Astrocyte of the spinal cord (primary cell): ENCODE results near the gene LENG9.

Source experiments
- DNase-seq: peaks from one replicate; pipeline ENCODE4 v3.0.0; 2011; ENCODE audit warnings: low read depth, low spot score
- H3K4me3 ChIP-seq: 2 replicates; pipeline ENCODE4 v1.5.1; 2011; ENCODE audit warnings: low read depth, mild to moderate bottlenecking, low read length, moderate library complexity
- in situ Hi-C: cut with HindIII; loops from 2 replicates; pipeline ENCODE4 v1.10.0; 2017; ENCODE audit warnings: low sequenced_read_pairs
- TF ChIP-seq, protein P1 (sequence below): IDR thresholded peaks from 2 replicates; pipeline ENCODE4 v1.5.1; 2012; ENCODE audit warnings: low read depth, mild to moderate bottlenecking, low read length, inconsistent platforms

The LENG9 gene

DNA sequence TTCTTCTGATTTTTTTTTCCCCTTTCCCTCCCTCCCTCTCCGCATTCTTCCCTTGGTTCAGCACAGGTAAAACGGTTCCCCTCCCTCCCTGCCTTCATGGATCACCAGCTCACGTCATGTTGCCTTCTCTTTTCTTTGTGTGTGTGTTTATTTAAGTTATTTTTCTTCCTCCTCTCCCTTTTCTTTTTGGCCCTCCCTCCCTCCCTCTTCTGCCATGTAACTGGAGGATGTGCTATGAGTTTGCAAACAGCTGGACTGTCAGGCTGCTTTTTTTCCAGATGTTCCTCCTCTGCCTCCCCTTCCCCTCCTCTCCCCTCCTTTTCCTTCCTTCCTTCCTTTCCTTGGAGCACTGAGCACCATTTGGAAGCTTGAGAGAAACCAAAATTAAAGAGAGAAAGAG lies 2.0 kb downstream of the LENG9 start:
- TF ChIP-seq, protein P1, sequence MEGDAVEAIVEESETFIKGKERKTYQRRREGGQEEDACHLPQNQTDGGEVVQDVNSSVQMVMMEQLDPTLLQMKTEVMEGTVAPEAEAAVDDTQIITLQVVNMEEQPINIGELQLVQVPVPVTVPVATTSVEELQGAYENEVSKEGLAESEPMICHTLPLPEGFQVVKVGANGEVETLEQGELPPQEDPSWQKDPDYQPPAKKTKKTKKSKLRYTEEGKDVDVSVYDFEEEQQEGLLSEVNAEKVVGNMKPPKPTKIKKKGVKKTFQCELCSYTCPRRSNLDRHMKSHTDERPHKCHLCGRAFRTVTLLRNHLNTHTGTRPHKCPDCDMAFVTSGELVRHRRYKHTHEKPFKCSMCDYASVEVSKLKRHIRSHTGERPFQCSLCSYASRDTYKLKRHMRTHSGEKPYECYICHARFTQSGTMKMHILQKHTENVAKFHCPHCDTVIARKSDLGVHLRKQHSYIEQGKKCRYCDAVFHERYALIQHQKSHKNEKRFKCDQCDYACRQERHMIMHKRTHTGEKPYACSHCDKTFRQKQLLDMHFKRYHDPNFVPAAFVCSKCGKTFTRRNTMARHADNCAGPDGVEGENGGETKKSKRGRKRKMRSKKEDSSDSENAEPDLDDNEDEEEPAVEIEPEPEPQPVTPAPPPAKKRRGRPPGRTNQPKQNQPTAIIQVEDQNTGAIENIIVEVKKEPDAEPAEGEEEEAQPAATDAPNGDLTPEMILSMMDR: no peak
- no peak for DNase-seq
- no peak overlapping the region for H3K4me3 ChIP-seq
- in situ Hi-C loops: no loop called here

DNA sequence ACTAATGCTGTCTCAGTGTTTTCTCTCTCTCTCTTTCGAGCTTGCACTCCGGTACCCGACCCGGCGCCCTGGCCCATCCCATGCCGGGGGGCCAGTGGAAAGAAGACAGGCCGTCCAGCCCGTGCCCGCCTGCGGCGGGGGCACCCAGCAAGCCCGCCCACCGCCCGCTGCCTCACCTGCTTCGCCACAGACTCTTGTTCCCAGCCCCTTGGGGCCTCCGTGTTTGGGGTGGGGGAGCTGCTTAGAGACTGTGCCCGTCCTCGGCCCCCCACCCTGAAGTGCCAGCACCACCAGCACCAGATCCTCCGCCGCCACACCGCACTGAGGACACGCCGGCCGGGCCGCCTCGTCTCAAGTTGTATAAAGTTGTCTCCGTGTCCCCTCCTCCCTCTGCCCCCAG lies 2.4 kb downstream of the LENG9 start:
- in situ Hi-C loops: no loop called here
- no peak overlapping the region for H3K4me3 ChIP-seq
- TF ChIP-seq, protein P1: no peak
- DNase-seq: no peak

DNA sequence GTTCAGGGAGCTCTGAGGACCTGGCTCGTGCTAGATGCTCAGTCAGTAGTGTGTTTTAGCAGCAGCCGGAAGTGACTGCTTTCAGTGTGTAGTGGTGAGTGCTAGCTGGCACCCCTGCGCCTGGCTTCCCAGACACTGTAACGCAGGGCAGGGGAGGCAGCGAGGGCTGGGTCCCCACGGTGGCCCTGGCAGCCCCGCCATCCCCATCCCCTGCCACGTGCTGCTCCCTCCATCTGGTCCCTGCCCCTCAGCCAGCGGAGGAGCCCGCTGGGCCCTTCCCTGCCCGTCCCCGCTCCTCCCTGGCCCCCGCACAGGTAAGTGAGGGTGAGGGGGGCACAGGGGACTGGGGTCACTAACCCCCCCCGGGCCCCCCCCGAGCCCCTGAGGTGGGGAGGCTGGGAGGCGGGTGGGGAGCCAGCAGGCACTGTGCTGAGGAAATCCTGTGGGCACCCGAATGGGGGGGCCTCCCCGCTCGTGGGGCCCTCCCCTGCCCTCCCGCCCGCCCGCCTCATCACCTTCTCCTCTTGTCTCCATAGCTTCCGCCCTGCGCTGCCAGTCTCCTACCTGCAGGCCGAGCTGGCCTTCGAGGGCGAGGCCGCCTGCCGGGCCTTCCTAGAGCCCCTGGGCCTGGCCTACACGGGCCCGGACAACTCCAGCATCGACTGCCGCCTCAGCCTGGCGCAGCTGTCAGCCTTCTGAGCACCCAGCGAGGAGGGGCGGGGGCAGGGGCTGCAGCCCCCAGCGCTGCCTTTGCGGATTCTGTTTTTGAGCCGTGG lies 3.2 kb downstream of the LENG9 start:
- TF ChIP-seq, protein P1: no peak
- DNase-seq: no peak
- no peak overlapping the region for H3K4me3 ChIP-seq
- in situ Hi-C loops: no loop called here

DNA sequence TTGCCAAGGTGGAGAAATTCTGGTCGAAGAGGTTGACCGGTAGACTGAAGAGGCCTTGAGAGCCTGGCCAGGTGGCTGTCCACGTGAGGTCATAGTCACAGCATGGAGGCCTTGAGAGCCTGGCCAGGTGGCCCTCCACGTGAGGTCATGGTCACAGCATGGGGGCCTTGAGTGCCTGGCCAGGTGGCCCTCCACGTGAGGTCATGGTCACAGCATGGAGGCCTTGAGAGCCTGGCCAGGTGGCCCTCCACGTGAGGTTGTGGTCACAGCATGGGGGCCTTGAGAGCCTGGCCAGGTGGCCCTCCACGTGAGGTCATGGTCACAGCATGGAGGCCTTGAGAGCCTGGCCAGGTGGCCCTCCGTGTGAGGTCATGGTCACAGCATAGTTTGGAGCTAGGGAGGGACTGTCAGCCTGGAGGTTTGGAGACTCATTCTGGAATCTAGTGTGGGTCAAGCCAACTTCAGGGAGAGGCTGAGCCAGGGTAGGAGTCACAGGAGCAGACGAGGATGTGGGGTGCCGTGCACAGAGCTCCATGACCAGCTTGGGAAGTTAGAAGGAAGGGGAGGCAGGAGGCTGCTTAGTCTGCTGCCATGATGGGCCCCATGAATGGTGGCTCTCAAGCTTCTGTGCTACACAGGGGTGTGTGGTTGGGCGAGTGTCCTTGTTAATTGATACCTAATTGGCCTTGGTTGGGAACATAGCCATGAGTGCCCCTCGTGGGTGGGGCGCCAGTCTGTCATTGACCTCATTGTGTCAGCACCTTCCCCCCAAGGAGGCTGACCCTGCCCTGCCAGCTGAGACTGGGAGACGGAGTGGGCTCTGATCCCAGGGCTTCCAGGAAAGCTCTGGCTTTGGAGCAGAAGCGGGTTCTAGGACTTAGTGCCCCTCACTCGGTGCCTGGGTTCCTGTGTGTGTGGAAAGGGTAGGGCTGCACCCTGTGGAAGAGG lies 4.0 kb downstream of the LENG9 start:
- TF ChIP-seq, protein P1: no peak
- no peak for DNase-seq
- in situ Hi-C loops: no loop called here
- H3K4me3 ChIP-seq: no peak overlapping the region

DNA sequence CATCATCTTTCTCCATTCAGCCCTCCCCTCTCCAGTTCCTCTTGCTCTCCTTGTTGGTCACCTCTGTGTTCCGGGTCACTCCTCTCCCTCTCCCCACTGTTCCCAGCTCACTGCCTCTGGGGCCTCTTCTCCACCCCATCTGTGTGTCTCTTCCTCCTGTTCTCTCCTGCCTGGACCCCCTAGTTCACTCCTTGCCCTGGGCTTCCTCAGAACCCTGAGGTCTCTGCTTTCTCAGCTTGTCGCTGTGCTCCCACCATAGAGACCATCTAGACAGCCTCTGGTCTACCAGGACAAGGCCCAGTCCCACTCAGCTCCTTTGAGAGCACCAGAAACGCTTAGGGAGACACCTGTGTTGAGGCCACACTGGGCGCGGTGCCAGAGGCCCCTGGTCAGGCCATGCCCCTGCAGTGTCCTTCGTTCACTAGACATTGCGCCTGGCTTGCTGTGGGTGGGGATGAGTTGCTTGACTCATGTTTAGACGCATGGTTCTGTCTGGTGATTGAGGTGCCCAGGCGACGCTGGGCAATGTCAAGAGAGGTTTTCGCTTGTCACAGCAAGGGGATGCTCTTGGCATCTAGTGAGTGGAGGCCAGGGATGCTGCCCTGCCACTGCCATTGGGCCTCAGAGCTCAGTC lies 4.8 kb downstream of the LENG9 start:
- in situ Hi-C loops: no loop called here
- no peak for DNase-seq
- H3K4me3 ChIP-seq: no peak overlapping the region
- TF ChIP-seq, protein P1: no peak
